Common myeloid progenitor, CD34-positive (primary cell): Measurements from ENCODE around the gene STAT5B.
"Not testable (repeated sequence)": the region's sequence is repeated elsewhere in the genome, so short reads cannot be mapped to it uniquely, and the experiment has no call there.

Source experiments
- CTCF ChIA-PET: fragments of 350-600 bp; sonication (Branson Sonifier 250); formaldehyde crosslinking; loops from one replicate; lab custom pipeline; 2021; ENCODE audit warnings: antibody characterized with exemption; lab: Charles Lee
- POLR2A ChIA-PET: fragments of 350-600 bp; sonication (Branson Sonifier 250); formaldehyde crosslinking; loops from one replicate; lab custom pipeline; 2021; ENCODE audit warnings: antibody characterized with exemption; lab: Charles Lee
- DNase-seq, 3 donors: peaks; one replicate each; pipeline versions ENCODE4 v3.0.0 to v3.0.0-alpha.2; 2013
- H3K27ac ChIP-seq, 2 experiments: 1 replicate in 1 of 2; 2 replicates in 1 of 2; pipeline ENCODE4 v1.7.0; 2013; ENCODE audit warnings: inconsistent platforms in 2 of 2, low read length in 2 of 2, mild to moderate bottlenecking in 2 of 2, low read depth in 1 of 2, moderate library complexity in 1 of 2; ENCODE audit not compliant: severe bottlenecking in 2 of 2, insufficient read depth in 1 of 2, poor library complexity in 1 of 2
- H3K27me3 ChIP-seq, 5 experiments: replicated peaks in 2 of 5; 1 replicate in 3 of 5; 2 replicates in 2 of 5; pipeline versions ENCODE4 v1.6.1 to v1.7.0; 2013; ENCODE audit warnings: low read length in 4 of 5, mild to moderate bottlenecking in 2 of 5, moderate library complexity in 2 of 5, inconsistent platforms in 1 of 5; ENCODE audit not compliant: insufficient read depth in 5 of 5, control insufficient read depth in 4 of 5
- H3K36me3 ChIP-seq, 4 experiments: 1 replicate in 2 of 4; 2 replicates in 2 of 4; pipeline versions ENCODE4 v1.6.1 to v1.7.0; 2013; ENCODE audit warnings: low read length in 3 of 4, control low read depth in 1 of 4, mild to moderate bottlenecking in 1 of 4; ENCODE audit not compliant: control insufficient read depth in 4 of 4, insufficient read depth in 4 of 4
- H3K4me1 ChIP-seq, 4 experiments: 1 replicate in 3 of 4; 2 replicates in 1 of 4; pipeline versions ENCODE4 v1.6.1 to v1.7.1; 2013; ENCODE audit warnings: low read length in 3 of 4, mild to moderate bottlenecking in 3 of 4, control low read depth in 1 of 4, inconsistent platforms in 1 of 4, moderate library complexity in 1 of 4; ENCODE audit not compliant: control insufficient read depth in 4 of 4, insufficient read depth in 4 of 4; ENCODE audit errors: control extremely low read depth in 1 of 4
- H3K4me3 ChIP-seq, 7 experiments: 1 replicate in 4 of 7; 2 replicates in 3 of 7; pipeline versions ENCODE4 v1.5.1 to v1.7.0; 2013; ENCODE audit warnings: mild to moderate bottlenecking in 7 of 7, low read length in 6 of 7, moderate library complexity in 6 of 7, inconsistent platforms in 2 of 7, low read depth in 2 of 7, control low read depth in 1 of 7; ENCODE audit not compliant: insufficient read depth in 4 of 7, control insufficient read depth in 1 of 7; ENCODE audit errors: extremely low read depth in 1 of 7
- H3K9me3 ChIP-seq, 5 experiments: 1 replicate in 4 of 5; 2 replicates in 1 of 5; pipeline versions ENCODE4 v1.6.1 to v1.7.1; 2013; ENCODE audit warnings: low read length in 4 of 5, mild to moderate bottlenecking in 2 of 5, inconsistent platforms in 1 of 5, low read depth in 1 of 5, moderate library complexity in 1 of 5; ENCODE audit not compliant: control insufficient read depth in 4 of 5, insufficient read depth in 2 of 5; ENCODE audit errors: control extremely low read depth in 1 of 5
- WGBS: methylation state at CpG from one replicate; pipeline ENCODE4 v1.1.5; 2013; ENCODE audit not compliant: insufficient coverage; 5-methylcytosine and 5-hydroxymethylcytosine counted together

The STAT5B gene

GRCh38 chr17:42303694-42304093 is 27.5 kb upstream of the STAT5B start:
- Histone ChIP-seq H3K27ac (no peak overlapping the region), H3K36me3 (peaks cover 12 to 90% (median 70%) of the 10 kb centered on the region in 4 experiments), H3K4me1 (no peaks in the 10 kb centered on the region), H3K4me3 (no peak overlapping the region), H3K27me3 (no peaks in the 10 kb centered on the region), H3K9me3 (no peaks in the 10 kb centered on the region)
- DNase-seq = no peak
- ChIA-PET CTCF (interaction anchor here (1.4 to 1.5 kb wide), 3 partner anchors 10 to 81 kb away, joined by 3 to 9 read pairs (median 3); no protein-coding TSS in a partner anchor), POLR2A (interaction anchor here (1.2 kb wide), 1 partner anchor 16 kb away, joined by 3 read pairs; no protein-coding TSS in a partner anchor)
- WGBS = 93% methylated on average over 3 of the region's 3 CpGs

- no peak overlapping the region for H3K4me3 ChIP-seq
- 98% methylated on average over 8 of the region's 9 CpGs for WGBS
- CTCF ChIA-PET = interaction anchor here (1.2 to 2.3 kb wide), 4 partner anchors 9 to 78 kb away, joined by 5 to 8 read pairs (median 6); no protein-coding TSS in a partner anchor
- peaks cover 12 to 83% (median 59%) of the 10 kb centered on the region in 4 experiments for H3K36me3 ChIP-seq
- no peak for DNase-seq
- H3K4me1 ChIP-seq = no peaks in the 10 kb centered on the region
- no peaks in the 10 kb centered on the region for H3K9me3 ChIP-seq
- H3K27me3 ChIP-seq = no peaks in the 10 kb centered on the region
- POLR2A ChIA-PET = interaction anchor here (1.8 kb wide), 1 partner anchor 11 kb away, joined by 8 read pairs; no protein-coding TSS in a partner anchor
- H3K27ac ChIP-seq = no peak overlapping the region
These were observed 24.8 kb upstream of the STAT5B start for GRCh38 chr17:42301022-42301421.

- H3K27me3 ChIP-seq, H3K9me3 ChIP-seq, DNase-seq, H3K4me3 ChIP-seq, H3K4me1 ChIP-seq, H3K27ac ChIP-seq, POLR2A ChIA-PET, CTCF ChIA-PET: not testable (repeated sequence)
- H3K36me3 ChIP-seq = peaks cover 18 to 84% (median 62%) of the 10 kb centered on the region in 4 experiments
- WGBS = no CpG with 5 or more reads among the region's 17 CpGs
These were observed 23.7 kb upstream of the STAT5B start for GRCh38 chr17:42299913-42300312.

GRCh38 chr17:42299361-42299760 is 23.2 kb upstream of the STAT5B start:
- WGBS = 98% methylated on average over 9 of the region's 10 CpGs
- POLR2A ChIA-PET = not testable (repeated sequence)

GRCh38 chr17:42297775-42298174 is 21.6 kb upstream of the STAT5B start:
- not testable (repeated sequence) for H3K27me3 ChIP-seq, DNase-seq, H3K4me3 ChIP-seq, H3K9me3 ChIP-seq, H3K4me1 ChIP-seq, H3K27ac ChIP-seq
- POLR2A ChIA-PET = interaction anchor here (0.6 kb wide), 1 partner anchor 22 kb away, joined by 4 read pairs; no protein-coding TSS in a partner anchor
- peaks cover 16 to 84% (median 61%) of the 10 kb centered on the region in 4 experiments for H3K36me3 ChIP-seq
- WGBS = no CpG with 5 or more reads among the region's 10 CpGs
- CTCF ChIA-PET = interaction anchor here (1.6 to 2.1 kb wide), 2 partner anchors 9 to 11 kb away, joined by 4 to 5 read pairs; partner anchors contain the start of gene STAT5A

More at GRCh38 chr17:42299361-42299760, 23.2 kb upstream of the STAT5B start:
- H3K27ac ChIP-seq, DNase-seq, H3K4me1 ChIP-seq, H3K9me3 ChIP-seq, H3K27me3 ChIP-seq, H3K4me3 ChIP-seq: not testable (repeated sequence)
- H3K36me3 ChIP-seq = peaks cover 19 to 84% (median 61%) of the 10 kb centered on the region in 4 experiments
- CTCF ChIA-PET = interaction anchor here (0.7 kb wide), 1 partner anchor 9 kb away, joined by 3 read pairs; no protein-coding TSS in a partner anchor

GRCh38 chr17:42296012-42296411 is 19.8 kb upstream of the STAT5B start:
- ChIA-PET CTCF (interaction anchor here (2.3 kb wide), 1 partner anchor 73 kb away, joined by 13 read pairs; no protein-coding TSS in a partner anchor), POLR2A (interaction anchor here (0.7 to 1.5 kb wide), 2 partner anchors 9 to 16 kb away, joined by 4 read pairs; no protein-coding TSS in a partner anchor)
- Histone ChIP-seq H3K4me1 (peaks cover 0 to 2% (median 1%) of the 10 kb centered on the region in 4 experiments), H3K9me3 (no peaks in the 10 kb centered on the region), H3K27ac (no peak overlapping the region), H3K4me3 (no peak overlapping the region), H3K36me3 (peaks cover 14 to 78% (median 56%) of the 10 kb centered on the region in 4 experiments), H3K27me3 (no peaks in the 10 kb centered on the region)
- DNase-seq = no peak
- WGBS = 94% methylated on average over 2 of the region's 3 CpGs
